ENCODE results near the gene SLC1A3.
A peak's percentile ranks its signal among the peaks of the same experiment; 100 is the strongest.

The SLC1A3 gene

DNA sequence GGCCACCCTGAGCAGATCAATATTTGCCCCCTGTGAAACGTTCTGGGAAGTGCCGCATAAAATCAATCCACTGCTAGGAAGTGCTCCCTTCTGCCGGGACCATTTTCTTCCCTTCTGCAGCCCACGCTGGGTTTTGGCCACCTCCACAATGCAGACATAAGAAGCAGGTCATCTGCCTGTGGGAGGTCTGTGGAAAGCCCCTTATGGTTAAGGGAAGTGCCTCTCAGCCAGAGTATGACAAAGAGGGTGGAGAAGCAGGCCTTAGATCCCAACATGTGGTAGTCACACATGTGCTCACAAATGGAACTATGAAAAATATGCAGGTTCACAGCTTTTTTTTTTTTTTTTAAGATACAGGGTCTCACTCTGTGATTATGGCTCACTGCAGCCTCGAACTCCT is 82.8 kb downstream of the SLC1A3 start:
- DNase-seq: no peak

DNA sequence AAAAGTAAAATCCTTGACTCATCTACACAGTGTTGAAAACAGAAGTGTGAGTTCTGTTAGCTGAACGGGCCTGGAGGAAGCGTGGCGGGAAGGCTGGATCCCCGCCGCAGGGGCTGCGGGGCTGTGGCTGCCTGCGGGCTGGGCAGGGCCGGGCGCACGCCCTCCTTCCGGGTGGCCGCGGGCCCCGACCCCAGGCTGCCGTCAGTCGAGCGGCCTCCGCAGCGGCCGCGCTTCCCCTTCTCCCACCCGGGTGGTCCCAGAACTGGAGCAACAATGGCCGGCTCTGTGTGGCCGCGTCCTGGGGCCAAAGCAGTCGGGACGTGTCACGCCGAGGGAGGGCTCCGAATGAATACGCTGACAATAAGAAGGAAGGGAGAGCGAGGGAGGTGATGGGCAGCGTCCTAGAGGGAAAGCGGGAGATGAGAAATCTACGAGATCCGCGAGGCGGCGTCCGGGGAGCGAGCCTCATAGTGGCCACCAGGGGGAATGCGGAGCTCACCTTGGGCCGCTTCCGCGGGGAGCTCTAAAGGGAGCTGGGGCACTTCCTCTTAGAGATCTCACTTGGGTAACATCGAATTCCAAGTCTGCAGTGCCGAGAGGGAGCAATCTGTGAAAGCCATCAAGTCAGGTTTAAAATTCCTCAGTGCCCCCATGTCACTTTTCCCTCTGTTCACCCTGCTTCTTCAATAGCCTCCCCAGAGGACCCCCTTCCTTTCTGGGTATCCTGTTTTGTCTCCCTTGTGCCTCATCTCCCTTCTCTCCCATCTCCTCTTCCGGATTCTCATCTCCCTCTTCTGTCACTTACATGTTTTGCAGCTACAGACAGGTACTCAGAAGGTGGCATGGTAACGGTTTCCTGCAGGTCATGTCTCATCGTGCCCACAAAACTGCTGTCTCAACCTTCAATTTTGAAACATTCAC is 83.9 kb downstream of the SLC1A3 start:
- DNase-seq: peak; percentile 20

- no peak for DNase-seq
These were observed 84.8 kb downstream of the SLC1A3 start for GRCh38 chr5:36691226-36691625.

- no peak for DNase-seq
These were observed 85.4 kb downstream of the SLC1A3 start for GRCh38 chr5:36691696-36692371.

DNA sequence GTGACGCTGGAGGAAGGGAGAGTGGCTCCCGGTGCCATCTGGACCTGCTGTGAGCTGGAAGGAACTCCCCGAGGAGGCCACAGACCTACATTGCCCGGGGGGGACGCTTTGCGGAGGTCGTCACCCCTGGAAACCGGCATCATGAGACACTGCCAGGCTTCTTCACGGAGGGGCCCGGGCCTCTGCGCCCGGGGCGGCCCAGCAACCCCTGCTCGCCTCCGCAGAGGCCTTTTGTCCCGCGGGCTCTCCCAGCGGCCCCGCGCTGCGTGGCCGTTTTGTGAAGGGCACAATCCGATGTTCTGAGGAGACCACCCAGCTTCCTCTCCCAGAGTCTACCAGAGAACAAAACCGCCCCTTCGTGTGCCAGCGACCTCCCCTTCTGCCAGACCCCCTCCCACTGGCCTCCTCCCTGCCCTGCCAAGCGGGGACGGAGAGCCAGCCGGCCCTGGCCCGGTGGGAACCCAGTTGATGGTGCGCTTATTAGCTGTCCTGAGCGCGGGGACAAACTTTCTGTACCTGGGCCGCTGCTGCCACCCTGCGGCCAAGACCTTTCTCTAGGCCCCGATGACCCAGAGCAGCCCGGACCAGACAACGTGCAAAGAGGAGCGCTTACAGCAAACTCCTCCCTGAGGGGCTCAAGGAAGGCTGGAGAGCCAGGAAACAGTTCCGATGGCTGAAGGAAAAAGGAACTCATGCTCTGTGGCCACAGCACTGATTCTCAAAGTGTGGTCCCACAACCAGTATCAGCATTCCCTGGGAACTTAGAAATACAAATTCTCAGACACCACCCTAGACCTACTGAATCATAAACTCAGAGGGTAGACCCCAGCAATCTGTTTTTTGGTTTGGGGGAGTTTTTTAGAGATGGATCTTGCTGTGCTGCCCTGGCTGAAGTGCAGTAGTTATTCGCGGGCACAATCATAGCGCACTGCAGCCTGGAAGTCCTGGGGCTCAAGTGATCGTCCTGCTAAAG is 86.7 kb downstream of the SLC1A3 start:
- peak; percentile 23 for DNase-seq

DNA sequence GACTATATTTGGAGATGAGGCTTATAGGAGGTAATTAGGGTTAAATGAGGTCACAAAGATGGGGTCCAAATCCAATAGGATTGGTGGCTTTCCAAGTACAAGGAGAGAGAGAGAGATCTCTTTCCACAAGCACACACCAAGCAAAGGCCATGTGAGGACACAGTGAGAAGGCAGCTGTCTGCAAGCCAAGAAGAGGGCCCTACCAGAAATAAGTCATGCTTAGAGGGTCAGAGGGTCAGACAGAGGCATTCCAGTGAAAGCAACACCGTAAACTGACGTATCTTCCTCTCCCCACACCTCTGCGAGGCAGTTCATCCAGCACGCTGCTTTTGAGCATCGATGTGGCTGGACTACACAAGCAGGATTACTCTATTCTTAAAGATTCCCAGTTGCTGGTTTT is 87.9 kb downstream of the SLC1A3 start:
- no peak for DNase-seq

- DNase-seq: peak; percentile 1
These were observed 89.8 kb downstream of the SLC1A3 start for GRCh38 chr5:36696059-36696673.

DNA sequence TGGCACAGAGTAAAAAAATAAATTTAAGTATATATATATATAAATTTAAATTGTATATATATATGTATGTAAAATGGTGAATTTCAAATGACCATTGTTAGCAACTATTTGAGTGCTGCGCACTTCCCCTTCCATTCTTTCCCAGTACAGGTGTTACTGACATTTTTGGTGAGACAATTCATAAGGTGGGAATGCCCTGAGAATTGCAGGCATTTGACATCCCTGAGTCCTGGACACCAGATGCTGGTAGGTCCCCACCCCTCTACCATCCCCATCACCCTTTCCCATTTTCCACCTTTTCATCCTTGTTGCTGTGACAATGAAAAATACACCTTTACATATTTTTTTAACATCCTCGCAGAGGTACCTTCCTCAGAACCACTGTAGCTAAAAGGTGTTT is 91.6 kb downstream of the SLC1A3 start:
- DNase-seq: no peak

GRCh38 chr5:36701085-36701698 is 94.8 kb downstream of the SLC1A3 start:
- no peak for DNase-seq

DNA sequence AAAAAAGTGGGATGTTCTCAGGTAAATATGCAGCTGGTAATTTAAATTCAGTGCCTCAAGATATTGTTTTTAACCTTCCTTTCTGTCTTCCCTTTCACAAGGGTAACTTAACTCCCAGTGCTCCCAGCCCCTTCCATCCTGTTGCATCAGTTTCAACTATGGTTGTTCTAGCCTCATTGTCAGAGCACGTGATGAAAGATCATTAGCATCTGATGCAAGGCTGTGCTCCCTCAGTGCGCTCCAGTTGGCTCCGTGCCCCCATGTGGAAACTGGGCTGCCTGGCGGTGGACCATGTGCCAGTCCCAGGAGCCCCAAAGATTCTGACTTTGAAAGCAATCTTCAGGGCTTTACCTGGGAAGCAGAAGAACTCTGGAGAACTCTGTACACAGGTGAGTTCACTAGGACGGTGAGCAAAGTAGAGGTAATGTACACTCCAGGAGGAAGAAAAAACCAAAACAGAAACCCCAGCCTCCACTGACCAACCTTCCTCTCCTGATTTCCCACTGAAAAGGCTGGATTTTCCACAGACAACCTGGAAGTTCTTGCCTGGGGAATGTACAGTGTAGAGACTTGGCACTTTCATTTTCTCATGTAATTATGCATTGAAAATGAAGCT is 96.9 kb downstream of the SLC1A3 start:
- no peak for DNase-seq

- no peak for DNase-seq
These were observed 97.7 kb downstream of the SLC1A3 start for GRCh38 chr5:36704131-36704530.

- no peak for DNase-seq
These were observed 98.6 kb downstream of the SLC1A3 start for GRCh38 chr5:36705055-36705454.

GRCh38 chr5:36706662-36707061 is 100.3 kb downstream of the SLC1A3 start:
- DNase-seq: no peak

- DNase-seq: no peak
These were observed 102.6 kb downstream of the SLC1A3 start for GRCh38 chr5:36708996-36709395.

DNA sequence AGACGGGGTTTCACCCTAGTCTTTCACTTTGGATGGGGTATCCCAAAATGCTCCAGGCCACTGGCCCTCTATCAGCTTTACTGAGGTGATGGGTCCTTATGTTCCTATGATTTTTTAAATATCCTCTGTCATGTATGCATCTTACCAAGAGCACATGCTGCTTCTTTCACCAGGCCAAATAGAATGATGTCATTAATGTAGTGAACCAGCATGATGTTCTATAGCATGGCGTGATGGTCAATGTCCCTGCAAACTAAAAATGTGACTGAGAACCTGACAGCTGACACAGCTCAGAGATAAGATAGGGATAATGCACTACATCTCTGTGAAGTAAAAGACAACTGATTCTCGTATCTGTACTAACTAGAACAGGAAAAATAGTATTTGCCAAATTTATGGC is 103.6 kb downstream of the SLC1A3 start:
- no peak for DNase-seq

DNA sequence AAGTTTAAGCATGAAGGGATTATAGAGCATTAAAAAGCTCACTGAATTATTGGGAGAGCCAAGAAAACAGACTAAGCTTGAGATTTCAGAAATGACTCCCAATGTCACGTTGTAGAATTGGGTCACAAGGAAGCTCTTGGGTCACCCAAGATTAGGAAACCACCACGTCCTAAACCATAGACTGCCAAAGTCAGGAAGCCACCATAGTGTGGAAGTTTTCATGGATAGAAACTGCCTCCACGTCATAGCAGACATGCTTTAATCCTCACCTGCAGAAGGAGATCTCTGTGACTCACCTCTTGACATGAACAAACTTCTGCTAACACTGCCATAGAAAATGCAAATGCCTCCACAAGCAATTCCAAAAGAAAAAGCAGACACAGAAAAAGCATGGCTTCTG is 106.3 kb downstream of the SLC1A3 start:
- DNase-seq: no peak

DNA sequence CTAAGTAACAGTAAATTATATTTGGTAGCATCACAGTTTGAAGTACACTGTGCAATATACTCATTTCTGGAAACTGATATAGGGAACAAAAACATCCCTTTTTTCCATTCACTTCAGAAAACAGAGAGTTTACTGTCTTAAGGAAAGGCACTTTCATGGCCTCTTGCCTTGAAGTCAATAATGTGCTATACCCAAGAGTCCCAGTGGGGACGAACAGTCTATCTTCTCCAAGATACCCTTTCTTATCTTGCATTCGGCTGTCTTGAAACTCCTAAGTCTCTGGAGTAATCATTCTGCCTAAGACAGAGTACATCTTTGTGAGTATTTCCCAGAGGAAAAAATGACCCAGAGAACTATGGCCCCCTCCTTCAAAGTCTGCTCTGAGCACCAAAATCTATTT is 107.1 kb downstream of the SLC1A3 start:
- DNase-seq: no peak

DNA sequence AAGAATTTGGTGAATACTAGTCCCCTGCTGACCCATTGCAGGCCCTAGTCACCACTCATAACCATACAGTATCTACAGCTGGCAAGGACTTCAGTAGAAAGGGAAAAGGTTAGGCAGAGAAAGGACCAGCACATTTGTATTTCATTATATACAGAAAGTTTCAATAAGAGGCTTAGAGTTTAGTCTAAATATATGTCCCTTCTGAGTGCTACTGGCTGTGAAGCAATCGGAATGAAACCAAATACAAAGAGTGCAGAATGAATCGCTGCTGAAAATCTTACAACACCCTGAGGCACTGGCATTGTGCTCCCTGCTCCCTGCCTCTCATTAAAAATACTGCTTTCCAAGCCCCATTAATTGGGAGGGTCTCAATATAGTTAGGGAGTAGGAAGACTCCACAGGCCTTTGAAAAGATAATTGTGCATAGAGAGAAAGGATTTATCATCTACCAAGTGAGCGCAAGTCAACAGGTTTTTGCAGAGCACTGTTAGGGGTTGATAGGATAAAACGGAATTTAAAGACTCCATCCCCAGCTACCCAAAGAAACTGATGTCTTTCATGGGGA is 110.8 kb downstream of the SLC1A3 start:
- no peak for DNase-seq

GRCh38 chr5:36719282-36719681 is 112.9 kb downstream of the SLC1A3 start:
- no peak for DNase-seq

GRCh38 chr5:36720688-36721087 is 114.3 kb downstream of the SLC1A3 start:
- DNase-seq: no peak

DNA sequence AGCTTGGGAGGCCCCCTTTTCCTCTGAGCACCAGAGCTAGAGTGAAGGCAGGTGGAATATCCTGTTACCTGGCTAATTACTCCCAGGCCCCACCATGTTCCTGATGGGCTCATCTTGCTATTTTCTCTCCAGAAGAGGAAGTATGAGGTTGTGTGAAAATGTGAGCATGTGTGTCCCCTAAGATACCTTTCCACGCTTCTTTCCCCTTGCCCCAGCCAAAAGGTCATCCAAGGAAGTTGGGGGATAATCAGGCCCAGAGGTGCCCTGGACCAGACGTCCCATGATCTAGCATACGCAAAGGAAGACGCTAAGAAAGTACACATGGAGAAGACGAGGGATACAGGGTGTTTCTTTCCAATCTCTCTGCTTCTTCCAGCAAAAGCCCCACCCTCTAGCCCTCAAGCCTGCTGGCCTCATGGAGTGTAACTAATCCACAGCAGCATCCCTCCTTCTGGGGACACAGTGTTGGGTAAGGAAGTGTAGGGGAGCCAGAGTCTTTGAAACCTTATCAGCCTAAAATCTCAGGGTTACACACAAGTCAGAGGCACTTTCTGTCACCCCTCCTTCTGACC is 115.3 kb downstream of the SLC1A3 start:
- DNase-seq: no peak

Data from amniotic stem cell (primary cell).